Measurements from ENCODE around the gene GCSAML. TPM values are rescaled to one million over a fixed set of nuclear protein-coding genes. Genes with fewer than 3 reads are reported as not detected.

The GCSAML gene
- polyA plus RNA-seq, 2 of the 4 experiments (the other 2 are of a cell fraction): not detected

DNA sequence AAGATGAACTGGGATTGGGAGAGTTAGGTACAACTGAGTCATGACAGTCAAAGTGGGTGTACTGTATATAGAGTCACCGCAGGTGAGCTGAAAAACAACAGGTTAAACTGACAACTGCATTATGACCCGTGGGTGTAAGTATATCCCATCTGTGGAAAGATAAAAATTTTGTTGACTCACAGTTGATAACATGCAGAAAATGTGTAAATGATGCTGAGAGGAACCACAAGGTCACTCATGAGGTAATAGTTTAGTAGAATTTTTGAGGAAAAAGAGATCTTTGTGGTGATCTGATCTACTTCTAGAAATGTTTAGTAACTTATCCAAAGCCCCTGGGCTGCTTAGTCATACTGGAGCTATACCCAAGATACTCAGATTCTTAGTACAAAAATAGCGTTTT lies 13.5 kb upstream of the GCSAML start:
- CTCF ChIA-PET: no interaction called here

DNA sequence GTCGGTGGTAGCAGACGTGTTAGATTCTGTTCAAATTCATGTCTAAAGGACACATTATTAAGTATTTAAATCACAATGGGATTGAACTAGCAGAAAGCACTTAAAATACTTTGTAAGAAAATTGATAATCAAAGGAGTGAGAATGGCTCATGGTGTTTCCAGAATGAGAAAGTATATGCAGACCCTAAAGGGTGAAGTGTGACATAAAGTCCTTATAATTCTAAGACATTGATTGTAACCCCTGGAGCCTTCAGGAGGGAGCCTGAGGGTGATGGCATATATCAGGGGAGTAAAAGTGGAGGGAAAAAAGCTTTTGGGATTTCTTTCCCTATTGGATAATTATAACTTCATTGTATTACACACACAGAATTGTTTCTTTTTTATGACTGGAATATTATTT lies 12.6 kb upstream of the GCSAML start, which contains the start of gene OR2C3:
OR2C3 (minus strand) TSS at position 101 of the 400 bp plus-strand sequence. CDS start 3,929 bp downstream, outside the sequence.
- POLR2A ChIA-PET: no interaction called here
- Histone ChIP-seq H3K4me3 (no peak within 1 kb of the TSS), H3K4me2 (no peak within 1 kb of the TSS), H3K27ac (no peak within 1 kb of the TSS), H3K9me3 (peaks cover 3% of the 10 kb centered on the region; the same call in 1 of the 3 replicates), H3K4me1 (no peaks in the 10 kb centered on the region)
- 8% methylated on average over 2 of the region's 2 CpGs for WGBS (ENCODE audit: missing lambda C conversion rate)
- CTCF ChIA-PET: interaction anchor here (1.1 kb wide), 1 partner anchor 13 kb away, joined by 3 read pairs; the partner anchor contains the start of gene GCSAML
- ATAC-seq (no peak), FAIRE-seq (no peak), DNase-seq (ENCODE audit: low read depth in 1 of 2, low spot score in 1 of 2) (no peak)
- TF ChIP-seq CTCF (IDR thresholded peaks at IDR 0.05): no peak
- TF ChIP-seq RAD21 (conservative IDR thresholded peaks at IDR 0.05 in 1 of 2, IDR thresholded peaks at IDR 0.05 in 1 of 2): no peak
- no peak for TF ChIP-seq USF2 (IDR thresholded peaks at IDR 0.05)
- no peak for TF ChIP-seq HMGXB4 (CRISPR knock-in tag; IDR thresholded peaks at IDR 0.05; ENCODE audit: borderline replicate concordance)
- no peak for TF ChIP-seq FOSL2 (IDR thresholded peaks at IDR 0.05)
- TF ChIP-seq FOSL2 (CRISPR knock-in tag; IDR thresholded peaks at IDR 0.05): no peak
- TF ChIP-seq PHF8 (IDR thresholded peaks at IDR 0.05; ENCODE audit: borderline replicate concordance, low read depth): no peak
- no peak for TF ChIP-seq BCL3 (IDR thresholded peaks at IDR 0.05)
- TF ChIP-seq SREBF2 (IDR thresholded peaks at IDR 0.05): no peak

More for the DNA sequence above, 13.5 kb upstream of the GCSAML start:
- no peak overlapping the region for H3K4me3 ChIP-seq
- no peak for DNase-seq (ENCODE audit: low read depth in 1 of 2, low spot score in 1 of 2)
- peaks cover 3% of the 10 kb centered on the region; the same call in 1 of the 3 replicates for H3K9me3 ChIP-seq
- WGBS (ENCODE audit: missing lambda C conversion rate): 0% methylated on average over 3 of the region's 3 CpGs
- no peak overlapping the region for H3K27ac ChIP-seq
- FAIRE-seq: no peak
- POLR2A ChIA-PET: no interaction called here
- H3K4me1 ChIP-seq: no peaks in the 10 kb centered on the region
- H3K4me2 ChIP-seq: no peak overlapping the region
- ATAC-seq: no peak
- no peak for TF ChIP-seq CEBPB (IDR thresholded peaks at IDR 0.05)
- TF ChIP-seq FOXS1 (CRISPR knock-in tag; IDR thresholded peaks at IDR 0.05): no peak
- TF ChIP-seq, protein P1, sequence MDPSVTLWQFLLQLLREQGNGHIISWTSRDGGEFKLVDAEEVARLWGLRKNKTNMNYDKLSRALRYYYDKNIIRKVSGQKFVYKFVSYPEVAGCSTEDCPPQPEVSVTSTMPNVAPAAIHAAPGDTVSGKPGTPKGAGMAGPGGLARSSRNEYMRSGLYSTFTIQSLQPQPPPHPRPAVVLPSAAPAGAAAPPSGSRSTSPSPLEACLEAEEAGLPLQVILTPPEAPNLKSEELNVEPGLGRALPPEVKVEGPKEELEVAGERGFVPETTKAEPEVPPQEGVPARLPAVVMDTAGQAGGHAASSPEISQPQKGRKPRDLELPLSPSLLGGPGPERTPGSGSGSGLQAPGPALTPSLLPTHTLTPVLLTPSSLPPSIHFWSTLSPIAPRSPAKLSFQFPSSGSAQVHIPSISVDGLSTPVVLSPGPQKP (IDR thresholded peaks at IDR 0.05; ENCODE audit: low read depth, low read length): no peak
- no peak for TF ChIP-seq ZNF302 (CRISPR knock-in tag; IDR thresholded peaks at IDR 0.05)
- no peak for TF ChIP-seq GATA3 (IDR thresholded peaks at IDR 0.05; ENCODE audit: borderline replicate concordance)

- 18% methylated on average over 5 of the region's 5 CpGs for WGBS (ENCODE audit: missing lambda C conversion rate)
- TF ChIP-seq HMGXB4 (CRISPR knock-in tag; IDR thresholded peaks at IDR 0.05; ENCODE audit: borderline replicate concordance): no peak
- TF ChIP-seq ZSCAN20 (CRISPR knock-in tag; IDR thresholded peaks at IDR 0.05): no peak
- TF ChIP-seq TP53 (CRISPR knock-in tag; IDR thresholded peaks at IDR 0.05): no peak
- no peak for TF ChIP-seq NR3C1 (IDR thresholded peaks at IDR 0.05)
- TF ChIP-seq MYC (IDR thresholded peaks at IDR 0.05; ENCODE audit: borderline replicate concordance, low read length): no peak
- no peak for TF ChIP-seq MAZ (IDR thresholded peaks at IDR 0.05; ENCODE audit: borderline replicate concordance, low read depth, low read length)
- no peak for TF ChIP-seq HOXB13 (CRISPR knock-in tag; IDR thresholded peaks at IDR 0.05; ENCODE audit: low read depth)
- no peak for TF ChIP-seq USF2 (IDR thresholded peaks at IDR 0.05)
Observed at GRCh38 chr1:247538561-247538960, 10.4 kb upstream of the GCSAML start.

More at GRCh38 chr1:247538561-247538960, 10.4 kb upstream of the GCSAML start:
- H3K4me2 ChIP-seq: no peak overlapping the region
- no peak overlapping the region for H3K27ac ChIP-seq
- H3K4me1 ChIP-seq: no peaks in the 10 kb centered on the region
- H3K9me3 ChIP-seq: peaks cover 3% of the 10 kb centered on the region; the same call in 1 of the 3 replicates
- FAIRE-seq (no peak), ATAC-seq (no peak), DNase-seq (ENCODE audit: low read depth in 1 of 2, low spot score in 1 of 2) (no peak)
- H3K4me3 ChIP-seq: no peak overlapping the region
- ChIA-PET CTCF (interaction anchor here (0.6 kb wide), 1 partner anchor 33 kb away, joined by 3 read pairs; no protein-coding TSS in a partner anchor), POLR2A (no interaction called here)
